GM21737 (cell line): ENCODE data around the gene CLASRP.
A peak's percentile ranks its signal among the peaks of the same experiment; 100 is the strongest.

Experiments used
- ATAC-seq: cut with Tn5 transposase; IDR thresholded peaks from one replicate; pipeline ENCODE4 v1.9.1; 2021; ENCODE audit warnings: mild to moderate bottlenecking, moderate library complexity; ENCODE audit not compliant: unreplicated experiment

CLASRP gene

GRCh38 chr19:45079911-45080370, 41.1 kb downstream of the CLASRP start:
- no peak for ATAC-seq

GRCh38 chr19:45082170-45082569, 43.3 kb downstream of the CLASRP start:
- ATAC-seq: no peak

GRCh38 chr19:45086480-45086879, 47.6 kb downstream of the CLASRP start:
- ATAC-seq: no peak

- ATAC-seq: no peak
Observed at GRCh38 chr19:45087531-45087930, 48.7 kb downstream of the CLASRP start.

- ATAC-seq: no peak
Observed at GRCh38 chr19:45090034-45090433, 51.2 kb downstream of the CLASRP start.

GRCh38 chr19:45090606-45091005, 51.8 kb downstream of the CLASRP start:
- ATAC-seq: no peak

GRCh38 chr19:45091031-45091923, 52.4 kb downstream of the CLASRP start:
- ATAC-seq: peak; percentile 51

- ATAC-seq: peak; percentile 50
Observed at GRCh38 chr19:45092747-45093678, 54.2 kb downstream of the CLASRP start, which contains the start of gene PPP1R37. TSS of gene PPP1R37 (plus strand) at chr19:45093179. CDS start at chr19:45093326, 147 bp downstream.

- no peak for ATAC-seq
Observed at GRCh38 chr19:45094137-45094536, 55.3 kb downstream of the CLASRP start.

- ATAC-seq: no peak
Observed at GRCh38 chr19:45094707-45095106, 55.9 kb downstream of the CLASRP start.

GRCh38 chr19:45095496-45096413, 56.9 kb downstream of the CLASRP start:
- ATAC-seq: no peak

GRCh38 chr19:45096700-45097099, 57.9 kb downstream of the CLASRP start:
- ATAC-seq: no peak

- ATAC-seq: no peak
Observed at GRCh38 chr19:45097450-45097775, 58.6 kb downstream of the CLASRP start.

GRCh38 chr19:45097776-45098520, 59.1 kb downstream of the CLASRP start:
- ATAC-seq: no peak

GRCh38 chr19:45098521-45099466, 59.9 kb downstream of the CLASRP start:
- ATAC-seq: no peak

GRCh38 chr19:45099467-45100191, 60.8 kb downstream of the CLASRP start:
- no peak for ATAC-seq

- no peak for ATAC-seq
Observed at GRCh38 chr19:45100201-45100600, 61.4 kb downstream of the CLASRP start.

- no peak for ATAC-seq
Observed at GRCh38 chr19:45100846-45101252, 62.0 kb downstream of the CLASRP start.
